COLO668 (cell line): Measurements from ENCODE around the gene EOGT.

Experiments used
- DNase-seq: peaks from one replicate; lab custom pipeline; 2025; ENCODE audit not compliant: unreplicated experiment; lab: John Stamatoyannopoulos, UW

EOGT gene

DNA sequence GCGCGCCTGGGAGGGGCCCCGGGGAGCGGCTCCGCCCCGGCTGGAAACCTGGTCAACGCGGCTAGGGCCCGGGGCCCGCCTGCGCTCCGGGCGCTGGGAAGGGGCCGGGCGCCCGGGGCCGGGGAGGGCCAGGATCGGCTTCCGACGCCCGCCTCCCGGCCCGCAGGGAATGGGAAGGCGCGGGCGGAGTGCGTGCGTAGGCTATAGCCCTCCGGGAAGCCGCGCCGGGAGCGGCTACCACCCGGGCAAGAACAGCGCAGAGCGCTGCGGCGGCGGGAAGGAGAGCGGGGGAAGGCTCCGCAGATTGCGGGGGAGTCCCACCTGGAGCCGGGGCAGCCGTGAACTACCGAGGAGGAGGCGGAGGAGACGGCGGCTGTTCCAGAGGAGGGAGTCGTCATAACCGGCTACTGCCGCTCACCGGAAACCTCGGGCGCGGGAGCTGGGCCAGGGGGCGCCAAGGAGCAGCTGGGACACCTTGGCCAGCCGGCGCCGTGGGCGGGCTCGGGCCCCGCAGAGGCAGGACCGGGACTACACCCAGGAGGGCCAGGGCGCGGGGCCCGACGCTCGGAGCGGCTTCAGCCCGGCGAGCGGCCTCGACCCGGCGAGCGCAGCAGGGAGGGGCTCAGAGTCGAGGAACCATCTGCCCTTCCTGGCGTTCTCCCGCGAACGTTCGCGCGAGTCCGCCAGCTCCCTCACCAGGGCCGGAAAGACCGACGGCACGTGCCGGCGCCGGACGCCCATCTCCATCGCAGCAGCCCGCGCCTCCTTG lies at the start of gene EOGT:
TSS of gene EOGT (minus strand) at position 432 of the 769 bp plus-strand sequence. CDS start 3,838 bp downstream, outside the sequence.
- DNase-seq, result peak; percentile 77

DNA sequence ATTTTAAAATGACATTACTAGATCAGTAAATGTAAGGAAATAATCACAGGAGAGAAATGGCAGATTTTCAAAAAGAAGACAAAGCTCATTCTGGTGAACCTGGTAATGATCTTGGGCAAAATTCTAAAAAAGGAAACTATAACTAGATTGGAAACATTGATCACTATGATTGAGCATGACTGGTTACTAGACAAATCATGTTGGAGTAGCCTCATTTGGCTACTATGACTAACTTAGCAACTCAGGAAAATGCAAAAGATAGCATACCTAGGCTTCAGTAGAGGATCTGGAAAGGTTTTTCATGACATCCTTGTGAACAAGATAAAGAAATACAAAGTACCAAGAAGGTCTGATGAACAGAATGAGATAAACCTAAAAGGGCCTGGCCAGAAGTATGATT lies 46.2 kb upstream of the EOGT start:
- DNase-seq, result no peak

DNA sequence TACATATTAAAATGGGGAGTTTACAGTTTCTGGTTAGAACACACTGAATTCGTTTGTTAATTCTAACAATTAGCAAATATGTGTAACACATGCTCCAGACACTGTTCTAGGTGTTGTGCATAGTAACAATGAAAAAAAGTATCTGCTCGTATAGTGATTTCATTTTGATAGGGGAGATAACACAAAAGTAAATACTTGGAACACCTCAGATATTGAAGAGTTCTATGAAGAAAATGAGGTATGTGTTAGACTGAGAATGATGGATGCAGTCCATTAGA lies 45.4 kb upstream of the EOGT start:
- DNase-seq, result no peak

DNA sequence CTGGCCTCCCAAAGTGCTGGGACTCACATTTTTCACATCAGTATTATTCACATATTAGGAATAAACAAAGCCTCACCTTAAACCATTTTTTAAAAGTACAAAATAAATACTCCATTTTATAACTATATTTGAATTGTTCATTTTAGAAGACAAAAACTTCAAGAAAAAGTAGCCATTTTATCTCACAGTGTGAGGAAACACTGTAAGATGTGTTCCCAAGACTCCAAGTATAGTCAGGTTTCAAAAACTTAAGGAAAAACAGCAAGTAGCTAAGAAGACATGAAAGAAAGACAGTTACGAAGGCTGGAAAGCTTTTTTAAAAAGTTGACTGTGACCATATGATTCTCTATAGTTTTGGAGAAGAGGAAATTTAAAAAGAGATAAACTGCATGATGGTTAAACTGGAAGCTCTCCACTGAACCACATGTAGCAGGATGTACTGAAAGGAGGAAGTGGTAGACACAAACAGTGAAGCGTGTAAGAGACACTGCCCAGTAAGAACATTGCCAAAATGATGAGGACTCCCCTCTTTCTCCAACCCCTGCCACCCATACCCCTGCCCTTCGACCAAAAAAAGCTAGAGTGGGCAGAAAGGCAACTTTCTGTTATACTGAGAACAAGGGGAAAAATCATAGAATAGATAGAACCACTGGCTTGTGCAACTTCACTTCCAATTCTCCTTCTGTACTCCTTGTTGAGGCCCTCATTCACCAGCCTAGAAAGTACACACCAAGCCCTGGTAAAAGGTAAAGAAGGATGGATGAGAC lies 44.9 kb upstream of the EOGT start:
- DNase-seq, result no peak

DNA sequence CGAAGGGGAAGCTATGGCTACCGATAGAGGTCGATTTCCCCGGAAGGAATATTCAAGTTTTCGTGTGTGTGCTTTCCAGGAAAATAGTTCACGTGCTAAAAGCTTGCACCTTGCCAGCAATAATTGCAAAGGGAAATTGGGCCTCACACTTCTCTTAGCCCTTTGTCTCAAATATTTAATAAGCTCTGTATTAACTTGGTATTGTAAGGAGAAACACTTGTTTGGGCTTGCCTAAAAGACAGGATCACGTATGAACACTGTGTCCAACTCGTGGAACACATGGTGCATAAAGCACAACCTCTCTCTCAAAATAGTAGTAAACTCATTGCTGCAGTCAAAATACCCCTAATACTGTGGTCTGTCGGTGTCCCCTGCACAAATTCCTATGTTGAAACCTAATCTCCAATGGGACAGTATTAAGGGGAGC lies 39.0 kb upstream of the EOGT start:
- no peak for DNase-seq

DNA sequence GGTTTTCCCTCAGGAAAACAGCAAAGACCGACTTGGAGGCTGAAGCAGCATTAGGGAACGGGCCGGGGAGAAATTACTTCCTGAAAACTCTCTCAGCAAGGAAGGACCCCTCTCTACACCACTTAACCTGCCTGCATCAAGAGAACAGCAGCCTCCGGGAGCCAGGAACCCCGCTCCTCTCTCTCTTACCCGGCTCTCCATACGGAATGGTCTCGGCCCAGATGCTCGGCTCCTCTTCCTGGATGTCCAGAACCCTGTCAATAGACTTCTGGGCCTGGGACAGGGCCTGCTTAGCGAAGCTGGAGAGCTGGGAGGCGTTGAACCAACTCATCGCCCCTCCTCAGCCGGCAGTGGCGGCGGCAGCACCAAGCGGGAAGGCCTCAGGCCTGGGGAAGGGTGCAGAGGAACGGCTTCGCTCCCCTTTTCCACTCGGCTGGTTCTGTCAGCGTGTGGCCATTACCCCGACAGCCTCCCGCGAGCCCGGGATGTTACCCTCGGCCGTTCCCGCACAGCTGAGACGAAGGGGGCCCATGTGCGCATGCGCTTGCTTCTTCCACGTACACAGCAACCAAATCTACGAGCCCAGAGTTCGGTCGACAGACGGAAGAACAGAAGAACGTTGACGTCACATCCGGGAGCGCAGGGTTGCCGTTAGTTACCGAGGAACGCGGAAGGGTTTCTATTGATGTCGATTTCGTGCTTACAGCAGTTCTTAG lies 38.4 kb upstream of the EOGT start, which contains the start of gene TMF1:
TSS of gene TMF1 (minus strand) at position 578 of the 716 bp plus-strand sequence. CDS start at position 331, 247 bp downstream.
- DNase-seq, result no peak

DNA sequence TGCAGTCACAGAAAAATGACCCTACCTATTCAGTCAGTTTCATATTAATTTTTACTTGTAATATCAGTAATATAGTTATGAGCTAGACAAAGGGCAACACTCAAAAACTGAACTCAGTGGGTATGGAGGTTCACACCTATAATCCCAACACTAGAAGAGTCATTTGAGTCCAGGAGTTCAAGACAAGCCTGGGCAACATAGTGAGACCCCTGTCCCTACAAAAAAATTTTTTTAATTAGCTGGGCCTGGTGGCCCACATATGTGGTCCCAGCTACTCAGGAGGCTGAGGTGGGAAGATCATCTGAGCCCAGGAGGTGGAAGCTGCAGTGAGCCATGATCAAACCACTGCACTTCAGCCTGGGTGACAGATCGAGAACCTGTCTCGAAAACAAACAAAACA lies 35.5 kb upstream of the EOGT start:
- no peak for DNase-seq

DNA sequence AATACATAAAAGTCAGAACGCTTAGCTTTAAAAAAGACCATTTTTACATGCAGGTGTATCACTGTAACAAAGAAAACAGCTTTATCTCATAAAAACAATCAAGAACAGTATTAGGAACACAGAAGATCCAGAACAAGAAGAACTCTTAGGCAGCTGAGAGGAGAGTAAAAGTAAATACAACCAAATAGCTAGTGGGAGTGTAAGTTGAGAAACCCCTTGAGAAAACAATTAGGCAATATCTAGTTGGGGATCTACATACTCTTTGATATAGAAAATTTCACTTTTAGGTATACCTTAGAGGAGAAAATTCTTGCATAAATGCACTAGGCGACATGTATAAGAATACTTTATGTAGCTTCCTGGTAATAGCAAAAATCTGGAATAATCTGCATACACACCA lies 31.1 kb upstream of the EOGT start:
- no peak for DNase-seq

DNA sequence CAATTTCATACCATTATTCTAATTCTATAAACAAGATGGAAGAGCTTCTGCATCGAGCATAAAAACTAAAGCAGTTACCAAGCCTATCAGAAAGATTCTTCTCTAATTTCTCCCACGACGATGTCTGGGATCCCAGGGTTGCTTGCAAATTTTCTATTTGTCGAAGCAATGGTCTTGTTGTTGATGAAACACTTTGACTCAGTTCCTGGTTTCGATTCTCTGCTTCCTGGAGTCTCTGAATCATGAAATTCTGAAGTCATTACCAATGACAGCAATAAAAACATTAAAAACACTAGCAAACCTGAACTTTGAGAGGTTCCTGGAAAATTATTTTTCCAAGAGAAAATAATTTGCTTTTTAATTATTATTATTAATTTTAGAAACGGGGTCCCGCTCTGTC lies 20.0 kb upstream of the EOGT start:
- no peak for DNase-seq

DNA sequence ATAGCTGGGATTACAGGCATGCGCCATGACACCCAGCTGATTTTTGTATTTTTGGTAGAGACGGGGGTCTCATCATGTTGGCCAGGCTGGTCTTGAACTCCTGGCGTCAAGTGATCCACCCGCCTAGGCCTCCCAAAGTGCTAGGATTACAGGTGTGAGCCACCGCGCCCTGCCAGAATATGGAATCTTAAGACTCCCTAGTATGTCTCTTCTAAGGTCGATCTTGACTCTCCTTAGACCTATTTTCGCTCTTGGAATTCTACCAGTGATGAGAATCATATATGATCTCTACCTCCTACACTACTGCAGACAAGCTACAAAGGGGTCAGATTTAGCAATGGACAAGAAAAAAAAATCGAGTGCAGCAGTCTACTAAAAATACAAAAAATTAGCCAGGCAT lies 19.3 kb upstream of the EOGT start:
- no peak for DNase-seq

DNA sequence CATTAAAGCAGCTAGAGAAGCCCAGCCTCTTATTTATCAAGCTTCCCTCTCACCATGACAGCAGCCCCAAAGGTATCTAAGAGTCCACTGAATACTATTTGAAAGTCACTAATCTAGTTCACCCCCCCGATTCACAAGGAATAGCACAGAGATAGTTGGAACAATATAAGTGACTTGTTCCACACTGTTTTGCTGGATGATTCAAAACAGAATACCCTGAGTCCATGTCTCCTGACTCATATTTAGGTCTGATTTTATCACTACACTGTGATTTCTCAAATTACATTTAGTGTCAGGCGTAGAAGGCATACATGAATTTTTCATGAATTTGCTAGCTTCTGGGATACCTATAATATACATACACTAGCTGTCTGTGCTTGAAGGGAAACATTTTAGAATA lies 18.7 kb upstream of the EOGT start:
- DNase-seq, result no peak

DNA sequence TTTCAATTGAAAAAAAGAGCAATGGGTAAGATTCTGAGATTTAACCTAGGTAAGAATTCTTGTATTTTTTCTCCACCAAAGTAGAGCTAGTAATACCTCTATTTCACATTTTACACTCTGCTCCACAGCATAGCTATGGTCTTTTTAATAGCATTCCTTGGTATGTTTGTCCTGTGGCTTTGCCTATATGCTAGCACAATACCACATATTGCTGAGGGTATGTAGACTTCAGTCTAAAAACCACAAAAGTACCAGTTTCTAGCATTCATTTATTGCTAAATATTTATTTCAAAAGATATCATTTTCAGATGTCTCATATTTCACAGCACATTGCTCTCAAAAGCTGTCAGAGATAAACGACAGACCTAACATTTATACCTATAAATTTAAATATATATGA lies 18.2 kb upstream of the EOGT start:
- no peak for DNase-seq

DNA sequence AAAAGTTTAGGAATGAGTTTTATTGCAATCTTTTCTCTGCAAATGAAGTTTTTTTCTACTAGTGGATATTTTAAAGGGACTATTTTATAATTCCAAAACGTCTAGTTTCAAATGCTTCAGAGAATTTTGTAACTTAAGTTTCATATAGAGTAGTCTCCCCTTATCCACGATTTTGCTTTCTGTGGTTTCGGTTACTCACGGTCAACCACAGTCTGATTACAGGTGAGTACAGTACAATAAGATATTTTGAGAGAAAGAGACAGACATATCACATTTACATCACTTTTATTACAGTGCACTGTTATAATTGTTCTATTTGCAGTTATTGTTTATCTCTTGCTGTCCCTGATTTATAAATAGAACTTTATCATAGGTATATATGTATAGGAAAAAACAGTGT lies 7.4 kb upstream of the EOGT start:
- no peak for DNase-seq

DNA sequence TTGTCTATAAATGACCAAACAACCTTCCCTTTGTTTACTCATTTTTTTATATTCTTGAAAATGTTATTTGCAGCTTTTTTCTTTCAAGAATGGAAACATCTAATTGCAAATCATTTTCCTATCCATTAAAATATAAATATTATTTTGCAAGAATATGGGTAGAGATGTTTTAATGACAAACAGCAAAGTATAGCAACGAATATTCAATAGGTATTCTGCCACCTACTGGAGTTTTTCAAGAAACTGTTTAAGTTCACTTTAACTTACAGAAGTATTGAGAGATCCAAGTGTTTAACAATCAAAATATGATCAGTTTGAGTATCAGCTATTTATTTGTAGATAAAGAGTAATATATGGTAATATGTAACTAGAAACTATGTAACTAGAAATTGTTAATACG lies 6.9 kb upstream of the EOGT start:
- DNase-seq, result no peak

DNA sequence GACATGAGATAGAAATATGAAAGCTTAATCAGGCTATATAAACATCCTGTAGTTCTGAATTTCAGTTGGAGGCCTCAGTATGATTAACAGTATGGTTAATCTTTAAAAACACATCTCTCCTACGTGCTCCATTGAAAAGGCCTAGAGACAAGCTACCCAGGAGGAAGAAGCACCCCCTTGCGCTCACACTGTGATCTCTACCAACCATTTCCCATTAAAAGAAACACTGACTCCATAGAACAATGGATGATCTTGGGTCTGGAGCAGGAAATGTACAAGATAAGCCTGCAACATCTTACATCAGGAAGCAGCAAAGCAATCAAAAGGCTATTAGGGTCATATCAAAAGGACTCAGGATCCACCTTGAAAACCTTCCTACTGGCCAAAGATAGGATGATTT lies 3.4 kb upstream of the EOGT start:
- DNase-seq, result no peak

DNA sequence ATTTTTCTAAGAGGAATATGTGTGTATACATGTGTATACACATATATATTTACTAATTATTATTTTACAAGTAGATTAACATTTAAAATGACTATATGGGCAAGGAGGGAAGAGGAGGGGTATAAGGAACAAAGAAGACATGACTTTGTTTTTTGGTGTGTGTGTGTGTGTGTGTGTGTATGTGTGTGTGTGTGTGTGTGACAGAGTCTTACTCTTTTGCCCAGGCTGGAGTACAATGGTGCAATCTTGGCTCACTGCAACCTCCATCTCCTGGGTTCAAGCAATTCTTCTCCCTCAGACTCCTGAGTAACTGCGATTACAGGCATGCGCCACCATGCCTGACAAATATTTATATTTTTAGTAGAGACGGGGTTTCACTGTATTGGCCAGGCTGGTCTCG lies 2.6 kb upstream of the EOGT start:
- DNase-seq, result no peak

DNA sequence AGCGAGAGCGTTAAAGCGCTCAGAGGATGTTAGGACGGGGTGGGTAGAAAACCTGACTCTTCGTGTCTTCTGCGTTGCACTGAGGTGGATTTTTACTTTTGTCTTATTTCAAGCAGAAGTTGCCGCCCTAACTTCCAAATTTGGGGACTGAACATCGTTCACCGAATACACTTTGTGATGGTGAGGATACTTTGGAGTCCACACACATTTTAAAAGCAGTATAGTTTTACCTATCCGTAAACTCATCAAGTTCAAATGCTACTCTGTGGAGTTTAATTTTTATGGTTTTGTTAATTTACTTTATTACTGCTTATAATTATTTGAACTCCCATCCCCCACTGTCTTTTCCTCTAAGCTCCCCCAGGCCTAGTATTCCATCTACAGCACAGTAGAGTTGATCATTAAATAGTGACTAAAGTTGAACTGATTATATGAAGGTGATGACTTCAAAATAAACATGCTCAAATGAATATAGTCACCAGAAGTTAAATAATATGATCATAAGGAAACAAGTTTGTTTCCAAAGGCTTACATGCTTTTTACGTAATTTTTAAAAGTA lies 617 bp upstream of the EOGT start:
- DNase-seq, result no peak

DNA sequence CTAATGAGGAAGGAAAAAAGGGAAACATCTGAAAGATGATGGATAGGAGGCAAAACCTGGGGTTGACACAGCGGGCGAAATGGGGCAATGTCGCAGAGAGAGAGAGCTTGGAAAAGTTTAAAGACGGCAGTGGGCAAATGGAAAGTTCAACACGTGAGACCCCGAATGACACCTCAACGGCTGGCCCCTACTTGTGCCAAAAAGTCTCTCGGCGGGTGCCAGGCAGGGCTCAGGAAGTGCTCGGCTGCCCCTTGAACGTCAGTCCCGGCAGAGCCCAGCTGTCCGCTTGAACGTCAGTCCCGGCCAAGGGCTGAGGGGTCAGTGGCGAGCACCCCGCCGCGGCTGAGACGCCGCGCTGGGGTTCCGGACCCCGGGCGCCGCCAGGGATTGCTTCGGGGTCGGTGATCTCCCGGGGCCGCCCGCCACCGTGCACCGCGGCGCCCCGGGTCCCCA lies 658 bp downstream of the EOGT start:
- no peak for DNase-seq

DNA sequence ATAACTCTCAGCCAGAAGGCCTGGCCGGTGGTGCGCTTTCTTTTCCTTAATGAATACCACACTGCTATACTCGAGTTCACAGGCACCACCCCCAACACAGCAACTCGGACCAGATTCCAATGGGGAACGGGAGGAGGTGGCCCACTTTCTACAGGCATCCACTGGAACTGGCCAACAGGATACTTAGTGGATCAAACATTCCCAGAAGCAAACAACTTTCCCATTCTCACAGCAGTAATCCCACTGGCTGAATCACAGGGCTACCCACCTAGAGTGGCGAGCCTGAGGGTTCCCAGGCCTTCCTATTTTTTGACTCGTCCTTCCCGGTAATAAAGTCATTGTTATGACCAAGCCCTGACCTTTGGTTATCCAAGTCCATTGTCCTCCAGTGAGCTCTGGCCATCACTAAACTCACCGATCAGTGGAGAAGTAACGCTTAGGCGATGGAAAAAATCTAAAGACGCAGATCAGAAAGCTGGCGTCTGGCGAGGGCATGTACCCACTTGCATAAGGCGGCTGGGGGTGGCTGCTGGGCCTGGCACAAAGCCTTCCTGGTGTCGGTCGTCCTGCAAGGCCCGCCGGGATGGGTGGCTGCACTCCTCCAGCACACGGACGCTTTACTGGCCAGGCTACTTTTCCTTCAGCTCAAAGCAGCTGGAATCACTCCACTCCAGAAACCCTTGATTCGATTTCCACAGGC lies 1.2 kb downstream of the EOGT start:
- no peak for DNase-seq

DNA sequence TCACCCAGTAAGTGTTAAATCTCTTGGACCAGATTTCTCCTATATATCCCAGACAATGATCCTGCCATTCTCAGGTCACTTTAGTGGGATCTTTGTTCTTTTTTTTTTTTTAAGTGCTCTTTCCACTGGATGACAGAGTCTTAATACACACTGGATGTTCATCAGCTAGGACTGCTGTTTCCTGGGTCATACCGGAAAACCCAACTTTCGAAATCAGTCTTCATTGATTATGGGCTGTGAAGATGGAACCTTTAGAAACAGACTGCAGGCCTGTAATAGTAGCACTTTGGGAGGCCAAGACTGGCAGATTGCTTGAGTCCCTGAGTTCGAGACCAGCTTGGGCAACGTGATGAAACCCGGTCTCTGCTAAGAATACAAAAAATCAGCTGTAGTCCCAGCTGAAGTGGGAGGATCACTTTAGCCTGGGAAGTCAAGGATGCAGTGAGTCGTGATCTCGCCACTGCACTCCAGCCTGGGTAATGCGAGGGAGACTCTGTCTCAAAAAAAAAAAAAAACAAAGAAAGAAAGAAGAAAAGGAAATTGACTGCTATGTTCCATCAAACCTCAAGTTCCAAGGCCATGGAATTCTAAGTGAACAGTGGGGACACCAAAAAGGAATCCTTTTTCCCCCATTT lies 2.3 kb downstream of the EOGT start:
- DNase-seq, result no peak
